AG09309 (cell line): ENCODE measurements around the gene MYL10.

ENCODE experiments used
- DNase-seq: peaks from one replicate; pipeline ENCODE4 v3.0.0-alpha.2; 2010; ENCODE audit warnings: low read depth
- H3K4me3 ChIP-seq: 2 replicates; pipeline ENCODE4 v1.5.1; 2011; ENCODE audit warnings: mild to moderate bottlenecking, low read depth, low read length, moderate library complexity; ENCODE audit not compliant: control insufficient read depth
- TF ChIP-seq, protein P1 (sequence below): IDR thresholded peaks from 2 replicates; pipeline ENCODE4 v1.5.1; 2011; ENCODE audit warnings: mild to moderate bottlenecking, low read depth, low read length, inconsistent platforms; ENCODE audit not compliant: insufficient read depth, control insufficient read depth; ENCODE audit errors: missing control alignments

The MYL10 gene

DNA sequence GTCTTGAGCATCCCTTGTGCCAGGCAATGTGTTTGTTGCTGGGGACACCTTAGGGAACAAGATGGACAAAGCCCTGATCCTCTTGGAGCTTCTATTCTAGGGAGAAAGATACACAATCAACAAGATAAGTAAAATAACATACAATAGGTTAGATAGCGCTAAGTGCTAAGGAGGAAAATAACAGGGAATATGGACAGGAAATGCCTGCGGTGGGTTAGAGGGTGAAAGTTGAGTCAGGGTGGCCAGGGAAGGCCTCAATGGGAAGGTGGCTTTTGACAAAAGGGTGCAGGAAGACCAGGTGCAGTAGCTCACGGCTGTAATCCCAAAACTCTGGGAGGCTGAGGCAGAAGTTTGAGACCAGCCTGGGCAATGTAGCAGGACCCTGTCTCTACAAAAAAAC is 38.3 kb upstream of the MYL10 start:
- DNase-seq = no peak
- no peak overlapping the region for H3K4me3 ChIP-seq
- TF ChIP-seq, protein P1, sequence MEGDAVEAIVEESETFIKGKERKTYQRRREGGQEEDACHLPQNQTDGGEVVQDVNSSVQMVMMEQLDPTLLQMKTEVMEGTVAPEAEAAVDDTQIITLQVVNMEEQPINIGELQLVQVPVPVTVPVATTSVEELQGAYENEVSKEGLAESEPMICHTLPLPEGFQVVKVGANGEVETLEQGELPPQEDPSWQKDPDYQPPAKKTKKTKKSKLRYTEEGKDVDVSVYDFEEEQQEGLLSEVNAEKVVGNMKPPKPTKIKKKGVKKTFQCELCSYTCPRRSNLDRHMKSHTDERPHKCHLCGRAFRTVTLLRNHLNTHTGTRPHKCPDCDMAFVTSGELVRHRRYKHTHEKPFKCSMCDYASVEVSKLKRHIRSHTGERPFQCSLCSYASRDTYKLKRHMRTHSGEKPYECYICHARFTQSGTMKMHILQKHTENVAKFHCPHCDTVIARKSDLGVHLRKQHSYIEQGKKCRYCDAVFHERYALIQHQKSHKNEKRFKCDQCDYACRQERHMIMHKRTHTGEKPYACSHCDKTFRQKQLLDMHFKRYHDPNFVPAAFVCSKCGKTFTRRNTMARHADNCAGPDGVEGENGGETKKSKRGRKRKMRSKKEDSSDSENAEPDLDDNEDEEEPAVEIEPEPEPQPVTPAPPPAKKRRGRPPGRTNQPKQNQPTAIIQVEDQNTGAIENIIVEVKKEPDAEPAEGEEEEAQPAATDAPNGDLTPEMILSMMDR = no peak

DNA sequence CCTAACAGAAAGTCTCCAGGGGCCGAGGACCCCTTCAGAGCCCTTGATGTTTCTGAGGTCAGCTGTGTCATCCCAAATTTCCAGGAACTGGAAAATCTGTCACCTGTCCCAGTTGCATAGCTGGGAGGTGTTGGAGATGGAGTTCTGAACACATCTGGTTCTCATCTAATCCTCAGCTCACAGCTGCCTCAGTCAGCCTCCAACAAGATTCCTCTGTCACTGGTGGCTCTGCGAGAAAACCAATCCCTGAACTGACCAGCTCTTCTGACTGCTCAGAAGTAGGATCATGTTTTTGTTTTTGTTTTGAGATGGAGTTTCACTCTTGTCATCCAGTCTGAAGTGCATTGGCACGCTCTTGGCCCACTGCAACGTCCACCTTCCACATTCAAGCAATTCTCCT is 37.6 kb upstream of the MYL10 start:
- TF ChIP-seq, protein P1 = no peak
- H3K4me3 ChIP-seq = no peak overlapping the region
- DNase-seq = no peak

DNA sequence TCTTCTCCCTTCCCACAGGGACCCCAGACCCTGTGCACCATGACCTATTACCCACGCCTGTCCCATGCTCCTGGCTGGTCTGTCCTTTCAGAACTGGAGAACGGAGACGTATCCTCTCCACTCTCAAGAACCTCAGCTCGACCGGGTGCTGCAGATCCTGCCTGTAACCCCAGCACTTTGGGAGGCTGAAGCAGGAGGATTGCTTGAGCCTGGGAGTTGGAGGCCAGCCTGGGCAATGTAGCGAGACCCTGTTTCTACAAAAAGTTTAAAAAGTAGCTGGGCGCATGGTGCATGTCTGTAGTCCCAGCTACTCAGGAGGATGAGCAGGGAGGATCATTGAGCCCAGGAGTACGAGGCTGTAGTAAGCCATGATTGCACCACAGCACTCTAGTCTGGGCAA is 37.2 kb upstream of the MYL10 start:
- H3K4me3 ChIP-seq = no peak overlapping the region
- TF ChIP-seq, protein P1 = no peak
- DNase-seq = no peak

DNA sequence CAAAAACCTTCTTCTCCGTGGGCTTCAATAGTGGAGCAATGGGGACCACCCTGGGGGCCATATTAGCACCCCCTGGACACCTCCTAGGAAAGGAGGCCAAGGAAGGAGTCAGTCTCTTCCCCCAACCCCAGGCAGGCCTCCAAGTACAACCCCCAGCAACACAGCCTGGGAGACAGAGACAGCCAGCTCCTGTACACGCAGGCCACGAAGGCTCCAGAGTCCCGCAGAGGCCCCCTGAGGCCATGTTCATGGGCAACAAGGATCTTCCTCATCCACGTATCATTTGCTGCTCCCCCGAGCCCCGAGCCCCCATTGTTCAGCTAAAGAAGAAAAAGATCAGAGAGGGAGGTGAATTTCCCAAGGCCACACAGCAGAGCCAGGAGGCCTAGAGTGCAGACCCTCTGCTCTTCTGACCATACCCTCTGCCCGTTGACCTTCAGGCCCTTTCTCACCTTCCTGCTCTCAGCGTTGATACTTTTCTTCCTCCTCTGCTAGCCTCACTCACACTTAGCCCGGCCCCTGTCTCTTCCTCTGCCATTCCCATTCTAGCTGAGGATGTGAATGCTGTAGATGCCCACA is 35.9 kb upstream of the MYL10 start:
- H3K4me3 ChIP-seq = no peak overlapping the region
- TF ChIP-seq, protein P1 = no peak
- no peak for DNase-seq

DNA sequence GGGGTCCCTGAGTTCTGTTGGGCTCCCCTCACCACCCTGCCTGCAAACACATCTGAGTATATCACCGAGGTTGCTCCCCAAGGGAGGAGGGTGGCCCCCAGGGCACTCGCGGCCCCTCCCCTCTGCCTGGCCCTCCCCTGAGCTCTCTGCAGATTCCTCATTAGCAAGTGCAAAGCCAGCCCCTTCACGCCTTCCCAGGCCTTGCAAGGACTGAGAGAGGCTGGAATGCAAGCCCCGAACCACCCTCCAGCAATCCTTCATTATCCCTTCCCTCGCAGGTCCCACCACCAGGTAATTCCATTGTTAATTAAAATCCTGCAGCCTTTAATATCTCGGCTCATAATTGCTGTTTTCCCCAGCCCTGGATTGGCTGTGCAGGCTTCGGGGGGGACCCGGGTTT is 35.3 kb upstream of the MYL10 start:
- DNase-seq = no peak
- TF ChIP-seq, protein P1 = no peak
- H3K4me3 ChIP-seq = no peak overlapping the region

DNA sequence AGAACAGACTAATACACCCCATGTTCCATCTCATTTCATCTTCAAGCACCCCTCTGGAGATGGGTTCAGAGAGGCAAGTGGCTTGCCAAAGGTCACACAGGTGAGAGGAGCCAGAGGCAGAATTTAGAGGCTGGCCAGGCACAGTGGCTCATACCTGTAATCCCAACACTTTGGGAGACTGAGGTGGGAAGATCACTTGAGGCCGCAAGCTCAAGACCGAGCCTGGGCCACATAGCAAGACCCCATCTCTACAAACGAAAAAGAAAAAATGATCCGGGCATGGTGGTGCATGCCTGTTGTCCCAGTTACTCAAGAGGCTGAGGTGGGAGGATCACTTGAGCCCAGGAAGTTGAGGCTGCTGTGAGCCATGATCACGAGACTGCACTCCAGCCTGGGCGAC is 34.7 kb upstream of the MYL10 start:
- DNase-seq = no peak
- TF ChIP-seq, protein P1 = no peak

More for the DNA sequence above, 34.7 kb upstream of the MYL10 start:
- no peak overlapping the region for H3K4me3 ChIP-seq
